Skeletal muscle satellite cell (primary cell): Measurements from ENCODE around the gene ADRA2C.

Source experiments
- H3K27me3 ChIP-seq: 2 replicates; pipeline ENCODE4 v1.7.0; 2013; ENCODE audit warnings: low read length; ENCODE audit not compliant: control insufficient read depth, insufficient read depth
- H3K36me3 ChIP-seq: 2 replicates; pipeline ENCODE4 v1.7.0; 2013; ENCODE audit warnings: mild to moderate bottlenecking, control low read depth, low read length; ENCODE audit not compliant: insufficient read depth
- H3K4me1 ChIP-seq: 2 replicates; pipeline ENCODE4 v1.7.0; 2013; ENCODE audit warnings: low read length; ENCODE audit not compliant: control insufficient read depth, insufficient read depth
- H3K4me2 ChIP-seq: 2 replicates; pipeline ENCODE4 v1.7.0; 2013; ENCODE audit warnings: mild to moderate bottlenecking, low read length
- H3K4me3 ChIP-seq: 2 replicates; pipeline ENCODE4 v1.7.0; 2013; ENCODE audit warnings: low read length
- H3K9ac ChIP-seq: 2 replicates; pipeline ENCODE4 v1.7.0; 2013; ENCODE audit warnings: mild to moderate bottlenecking, low read depth, low read length, moderate library complexity
- H3K9me3 ChIP-seq: replicated peaks from 2 replicates; pipeline ENCODE4 v1.7.0; 2013; ENCODE audit warnings: mild to moderate bottlenecking, control low read depth, low read length

The ADRA2C gene

DNA sequence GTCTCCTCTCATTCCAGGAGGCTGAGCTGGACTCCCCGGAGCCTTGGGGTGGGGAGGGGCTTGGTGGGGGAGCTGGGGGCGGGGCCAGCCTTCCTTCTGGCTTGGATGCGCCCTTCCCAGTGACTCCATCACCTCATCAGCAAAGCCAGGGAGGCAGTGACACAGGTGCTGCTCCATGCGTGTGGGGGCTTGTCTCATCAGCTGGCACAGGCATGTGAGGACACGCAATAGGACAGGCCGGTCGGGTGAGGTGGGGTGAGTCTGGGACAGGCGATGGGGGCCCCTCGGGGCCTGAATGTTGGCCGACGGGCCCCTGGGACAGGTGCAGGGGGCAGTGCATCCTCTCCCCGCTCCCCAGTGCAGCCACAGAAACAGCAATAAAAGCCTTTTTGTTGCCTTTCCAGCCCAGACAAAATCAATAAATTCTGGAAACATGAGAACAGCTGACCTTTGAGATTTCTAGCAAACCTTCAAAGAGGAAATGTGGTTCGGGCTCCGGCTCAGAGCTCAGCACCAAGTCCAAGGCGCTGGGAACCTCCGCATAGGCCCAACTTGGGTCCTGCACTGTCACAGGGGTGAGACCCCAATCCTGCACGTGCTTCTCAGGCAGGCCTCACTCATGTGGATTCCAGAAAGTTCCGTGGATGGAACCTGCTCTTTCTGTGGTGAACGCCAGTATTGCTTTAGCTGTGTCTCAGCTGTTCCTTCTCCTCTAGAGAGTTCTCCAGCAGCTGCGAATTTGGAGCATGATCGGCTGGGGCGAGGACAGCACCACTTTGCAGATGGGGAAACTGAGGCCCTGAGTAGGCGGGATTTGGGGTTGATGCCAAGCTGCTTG is 18.5 kb downstream of the ADRA2C start:
- Histone ChIP-seq H3K4me2 (no peak overlapping the region), H3K9me3 (no peaks in the 10 kb centered on the region), H3K27me3 (peaks cover 33% of the 10 kb centered on the region), H3K36me3 (no peaks in the 10 kb centered on the region), H3K9ac (no peak overlapping the region), H3K4me1 (no peaks in the 10 kb centered on the region), H3K4me3 (no peak overlapping the region)

DNA sequence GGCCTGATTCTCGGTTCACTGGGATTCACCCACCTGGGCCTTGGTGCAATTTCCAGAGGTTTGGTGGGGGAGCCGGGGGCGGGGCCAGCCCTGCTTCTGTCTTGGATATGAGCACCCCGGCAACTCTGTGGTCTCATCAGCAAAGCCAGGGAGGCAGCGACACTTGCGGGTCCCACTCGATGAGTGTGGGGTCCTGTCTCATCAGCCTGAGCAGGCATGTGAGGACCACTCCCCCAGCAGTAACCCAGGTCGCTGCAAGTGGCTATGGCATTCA is 19.0 kb downstream of the ADRA2C start:
- no peak overlapping the region for H3K4me3 ChIP-seq
- no peaks in the 10 kb centered on the region for H3K36me3 ChIP-seq

DNA sequence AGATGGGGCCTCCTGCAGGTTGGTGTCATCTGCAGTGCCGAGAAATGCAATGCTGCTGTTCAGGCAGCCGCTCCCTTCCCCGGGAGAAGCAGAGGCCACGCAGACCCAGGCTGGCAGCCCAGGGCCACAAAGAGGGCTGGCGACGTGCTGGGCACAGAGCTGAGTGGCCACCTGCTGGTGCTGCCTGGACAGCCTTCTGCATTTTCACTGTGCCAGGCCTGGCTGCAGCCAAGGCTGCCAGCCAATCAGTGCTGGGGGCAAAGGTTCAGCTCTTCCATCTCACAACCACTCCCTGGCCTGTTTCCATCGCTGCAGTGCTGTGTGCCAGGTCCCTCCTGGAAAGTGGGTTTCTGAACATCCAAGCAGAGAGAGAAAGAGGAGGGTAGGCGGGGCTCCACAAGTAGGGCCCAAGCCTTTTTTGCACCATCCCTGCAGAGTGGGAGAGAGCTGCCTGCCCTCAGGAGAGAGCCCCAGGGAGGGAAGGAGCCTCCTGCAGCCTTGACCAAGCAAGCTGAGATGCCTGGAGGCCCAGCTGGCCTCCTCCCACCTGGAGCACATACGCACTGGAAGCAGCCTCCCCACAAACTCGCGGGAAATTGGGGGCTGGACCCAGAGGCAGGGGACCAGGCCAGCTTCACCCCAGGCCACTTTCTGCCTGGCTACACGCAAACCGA is 20.1 kb downstream of the ADRA2C start:
- no peak overlapping the region for H3K4me2 ChIP-seq
- no peak overlapping the region for H3K9ac ChIP-seq
- H3K36me3 ChIP-seq, result no peaks in the 10 kb centered on the region
- no peak overlapping the region for H3K4me3 ChIP-seq
- peaks cover 33% of the 10 kb centered on the region for H3K27me3 ChIP-seq
- H3K9me3 ChIP-seq, result no peaks in the 10 kb centered on the region
- no peaks in the 10 kb centered on the region for H3K4me1 ChIP-seq

More for the DNA sequence above, 19.0 kb downstream of the ADRA2C start:
- Histone ChIP-seq H3K27me3 (peaks cover 33% of the 10 kb centered on the region), H3K9ac (no peak overlapping the region), H3K4me2 (no peak overlapping the region), H3K4me1 (no peaks in the 10 kb centered on the region), H3K9me3 (no peaks in the 10 kb centered on the region)

DNA sequence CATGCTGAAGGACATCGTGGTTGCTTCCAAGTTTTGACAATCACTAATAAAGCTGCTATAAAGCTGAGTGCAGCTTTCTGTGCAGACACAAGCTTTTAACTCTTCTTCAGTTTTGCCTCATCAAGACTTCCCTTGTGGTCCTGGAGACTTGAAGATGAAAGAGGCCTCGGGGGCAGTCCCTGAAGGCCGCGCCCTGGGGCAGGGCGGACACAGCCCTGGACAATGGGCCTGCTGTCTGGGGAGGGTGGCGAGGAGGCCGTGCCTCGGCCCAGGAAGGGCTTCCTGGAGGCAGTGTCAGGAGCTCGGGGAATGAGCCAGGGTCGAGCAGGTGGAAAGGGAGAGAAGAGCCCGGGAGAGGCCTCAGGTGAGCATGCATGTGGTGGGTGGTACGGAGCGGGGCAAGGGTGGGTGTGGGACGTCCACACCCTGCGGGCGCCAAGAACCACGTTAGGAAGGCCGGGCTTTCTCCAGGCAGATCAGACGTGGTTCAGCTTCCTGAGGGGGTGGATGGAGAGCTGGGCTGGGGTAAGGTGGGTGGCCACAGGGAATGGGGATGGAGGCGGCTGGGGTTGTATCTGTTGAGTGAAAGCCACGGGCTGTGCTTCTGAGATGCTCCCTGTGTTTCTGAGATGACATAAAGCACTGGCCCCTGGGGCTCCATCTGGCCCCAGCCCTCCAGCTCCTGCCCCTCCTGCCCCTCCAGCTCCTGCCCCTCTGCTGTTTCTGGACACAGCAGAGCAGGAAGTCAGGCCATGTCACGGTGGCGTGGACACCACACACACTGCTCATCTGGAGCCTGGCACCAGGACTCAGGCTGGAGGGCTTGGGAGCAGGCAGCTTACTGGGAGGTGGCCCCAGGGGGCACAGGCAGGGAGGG is 21.5 kb downstream of the ADRA2C start:
- H3K9me3 ChIP-seq, result no peaks in the 10 kb centered on the region
- no peaks in the 10 kb centered on the region for H3K4me1 ChIP-seq
- no peaks in the 10 kb centered on the region for H3K36me3 ChIP-seq
- H3K4me3 ChIP-seq, result no peak overlapping the region
- H3K27me3 ChIP-seq, result peaks cover 29% of the 10 kb centered on the region
- no peak overlapping the region for H3K9ac ChIP-seq
- no peak overlapping the region for H3K4me2 ChIP-seq

DNA sequence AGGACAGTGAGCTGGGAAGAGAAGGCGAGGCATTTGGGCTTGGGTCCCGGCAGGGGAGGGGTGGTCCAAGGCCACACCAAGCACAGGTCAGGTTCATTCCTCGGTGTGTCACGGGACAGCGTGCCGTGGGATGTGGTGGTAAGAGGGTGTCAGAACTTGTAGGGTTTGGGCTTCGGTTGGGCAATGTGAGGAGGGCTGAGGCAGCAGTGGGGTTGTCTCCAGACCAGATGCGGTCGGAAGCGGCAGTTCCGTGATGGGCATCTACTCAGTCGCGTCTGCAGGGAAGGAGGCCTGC is 22.1 kb downstream of the ADRA2C start:
- H3K9ac ChIP-seq, result no peak overlapping the region
- no peaks in the 10 kb centered on the region for H3K36me3 ChIP-seq
- no peaks in the 10 kb centered on the region for H3K9me3 ChIP-seq
- no peaks in the 10 kb centered on the region for H3K4me1 ChIP-seq
- H3K4me2 ChIP-seq, result no peak overlapping the region
- H3K4me3 ChIP-seq, result no peak overlapping the region
- peaks cover 24% of the 10 kb centered on the region for H3K27me3 ChIP-seq

DNA sequence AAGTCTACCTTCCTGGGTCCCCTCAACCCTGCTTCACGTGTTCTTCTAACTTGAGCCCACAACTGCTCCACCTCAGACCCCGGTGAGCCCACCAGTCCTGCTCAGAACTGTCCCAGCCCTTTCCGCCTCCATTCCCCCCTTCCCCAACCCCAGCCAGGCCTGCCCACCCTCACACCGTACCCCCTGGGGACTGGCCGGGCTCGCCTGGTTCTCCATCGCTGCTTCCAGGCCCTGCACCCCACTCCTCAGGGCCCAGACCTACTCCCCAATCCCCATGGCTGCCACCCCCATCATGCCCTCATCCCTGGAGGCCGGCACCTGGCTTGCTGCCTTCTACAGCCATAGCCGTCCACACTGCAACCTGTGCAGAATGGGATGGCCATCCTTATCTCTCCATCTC is 23.4 kb downstream of the ADRA2C start:
- H3K36me3 ChIP-seq, result no peaks in the 10 kb centered on the region
- peaks cover 12% of the 10 kb centered on the region for H3K27me3 ChIP-seq
- H3K9ac ChIP-seq, result no peak overlapping the region

DNA sequence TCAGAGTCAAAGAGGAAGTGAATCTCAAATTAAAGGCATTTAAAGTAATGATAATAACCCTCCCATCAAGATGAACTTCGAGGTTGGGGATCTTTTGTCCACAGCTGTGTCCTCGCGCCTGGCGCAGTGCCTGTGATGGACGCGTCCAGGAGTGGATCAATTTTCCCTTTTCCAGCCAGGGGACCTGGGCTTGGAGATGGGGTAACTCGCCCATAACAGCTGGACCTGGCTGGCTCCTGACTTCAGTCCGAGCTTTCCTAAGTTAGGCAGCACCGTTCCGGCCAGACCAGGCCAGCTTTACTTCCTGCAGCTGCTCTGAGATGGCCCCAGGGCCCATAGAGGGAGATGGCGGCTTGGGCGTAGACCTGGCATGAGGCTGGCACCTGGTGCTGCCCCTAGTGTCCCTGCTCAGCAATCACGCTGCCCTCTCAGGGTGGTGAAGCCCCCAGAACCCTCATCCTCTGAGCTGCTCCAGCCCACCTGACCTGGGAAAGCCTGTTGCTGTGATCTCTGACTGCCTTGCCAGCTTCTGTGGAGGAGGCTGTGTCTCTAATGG is 23.9 kb downstream of the ADRA2C start:
- H3K27me3 ChIP-seq, result peaks cover 8% of the 10 kb centered on the region
- H3K9me3 ChIP-seq, result no peaks in the 10 kb centered on the region
- no peak overlapping the region for H3K4me2 ChIP-seq
- no peaks in the 10 kb centered on the region for H3K36me3 ChIP-seq
- H3K4me3 ChIP-seq, result no peak overlapping the region
- H3K9ac ChIP-seq, result no peak overlapping the region
- H3K4me1 ChIP-seq, result no peaks in the 10 kb centered on the region

More for the DNA sequence above, 23.4 kb downstream of the ADRA2C start:
- H3K9me3 ChIP-seq, result no peaks in the 10 kb centered on the region
- H3K4me2 ChIP-seq, result no peak overlapping the region
- H3K4me3 ChIP-seq, result no peak overlapping the region
- no peaks in the 10 kb centered on the region for H3K4me1 ChIP-seq

DNA sequence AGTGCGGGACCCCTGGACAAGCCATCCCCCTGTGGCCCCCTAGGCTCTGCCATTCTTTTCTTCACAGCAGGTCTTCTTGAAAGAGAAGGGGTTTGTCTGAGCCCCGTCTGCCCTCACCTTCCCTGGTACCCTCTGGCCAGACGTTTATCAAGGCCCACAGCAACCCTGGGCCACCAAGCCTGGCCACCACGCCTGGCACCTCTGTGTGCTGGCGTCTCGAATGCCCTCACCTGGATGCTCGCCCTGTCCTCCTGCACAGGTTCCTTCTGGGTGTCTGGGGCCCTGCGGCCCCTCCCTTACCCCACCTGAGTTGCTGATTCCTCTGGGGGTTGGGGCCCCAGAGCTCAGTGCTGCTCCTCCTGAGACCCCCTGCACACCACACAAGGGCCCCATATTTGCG is 25.1 kb downstream of the ADRA2C start:
- Histone ChIP-seq H3K36me3 (no peaks in the 10 kb centered on the region), H3K9me3 (peaks cover 6% of the 10 kb centered on the region), H3K27me3 (peaks cover 2% of the 10 kb centered on the region), H3K4me3 (no peak overlapping the region), H3K4me2 (no peak overlapping the region), H3K9ac (no peak overlapping the region), H3K4me1 (no peaks in the 10 kb centered on the region)

DNA sequence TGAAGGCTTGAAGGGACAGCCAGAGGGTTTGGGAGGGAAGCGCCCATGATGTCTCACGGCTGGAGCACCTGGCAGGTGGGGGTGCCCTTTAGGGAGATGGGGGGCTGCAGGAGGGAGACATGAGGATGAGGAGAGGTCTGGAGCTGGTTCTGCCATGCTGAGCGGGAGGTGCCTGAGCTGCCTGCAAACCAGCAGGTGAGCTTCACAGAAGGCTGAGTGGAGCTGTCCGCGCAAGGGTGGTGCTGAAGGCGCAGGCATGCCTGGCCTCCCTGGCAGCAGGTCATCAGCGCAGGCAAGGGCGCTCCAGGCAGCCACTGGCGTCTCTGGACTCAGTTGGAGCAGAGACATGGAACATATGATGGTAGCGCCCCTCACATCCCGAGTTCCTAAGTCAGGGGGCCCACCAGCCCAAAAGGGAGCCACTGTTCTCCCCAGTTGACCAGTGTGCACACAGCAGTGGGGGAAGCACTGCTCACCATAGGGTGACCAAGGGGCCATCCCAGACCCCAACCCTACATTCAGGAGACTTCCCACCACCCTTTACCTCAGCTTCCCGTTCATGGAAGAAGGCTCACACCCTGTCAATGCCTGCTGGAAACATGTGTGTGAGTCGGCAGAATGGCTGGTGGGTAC is 25.8 kb downstream of the ADRA2C start:
- Histone ChIP-seq H3K4me1 (no peaks in the 10 kb centered on the region), H3K9ac (no peak overlapping the region), H3K36me3 (no peaks in the 10 kb centered on the region), H3K9me3 (peaks cover 6% of the 10 kb centered on the region), H3K27me3 (peaks cover 5% of the 10 kb centered on the region), H3K4me3 (no peak overlapping the region), H3K4me2 (no peak overlapping the region)

DNA sequence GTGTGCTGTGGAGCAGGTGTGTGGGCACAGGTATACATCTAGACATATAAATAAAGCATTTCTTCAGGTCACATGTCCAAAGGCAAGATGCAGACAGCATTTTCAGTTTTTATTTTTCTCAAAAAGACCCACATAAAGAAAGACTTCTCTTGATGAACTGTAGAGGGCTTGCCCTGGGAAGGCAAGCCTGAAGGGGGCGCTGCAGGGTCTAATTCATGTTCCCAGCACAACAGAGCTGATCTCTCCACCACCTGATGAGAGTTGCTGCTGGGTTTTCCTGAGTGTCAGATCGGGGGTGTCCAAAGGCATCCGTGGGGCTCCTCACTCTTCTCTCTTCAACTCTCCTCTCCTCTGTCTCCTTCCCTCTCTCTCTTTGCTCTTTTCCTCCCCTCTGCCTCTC is 26.6 kb downstream of the ADRA2C start:
- Histone ChIP-seq H3K36me3 (no peaks in the 10 kb centered on the region), H3K4me3 (no peak overlapping the region), H3K4me2 (no peak overlapping the region), H3K4me1 (no peaks in the 10 kb centered on the region), H3K27me3 (peaks cover 13% of the 10 kb centered on the region), H3K9me3 (peaks cover 6% of the 10 kb centered on the region), H3K9ac (no peak overlapping the region)

DNA sequence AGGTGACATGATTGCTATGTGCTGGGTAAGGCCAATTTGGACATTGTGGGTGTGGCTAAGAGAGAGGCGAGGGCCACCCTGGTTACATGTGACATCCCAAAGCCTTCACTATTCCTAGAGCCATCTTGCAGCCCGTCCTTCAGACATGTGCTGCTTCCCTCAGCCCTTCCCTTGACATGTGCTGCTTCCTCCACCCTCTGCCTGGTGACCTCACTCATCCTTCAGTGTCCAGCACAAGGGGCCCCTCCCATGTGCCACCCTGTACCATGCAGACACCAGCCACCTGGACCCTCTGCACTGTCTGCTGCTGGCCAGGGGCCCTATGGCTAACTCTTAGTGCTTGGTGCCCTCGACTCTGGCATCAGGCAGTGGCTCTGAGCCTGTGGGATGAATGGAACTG is 27.4 kb downstream of the ADRA2C start:
- Histone ChIP-seq H3K4me3 (no peak overlapping the region), H3K9ac (no peak overlapping the region), H3K4me2 (no peak overlapping the region), H3K36me3 (no peaks in the 10 kb centered on the region), H3K27me3 (peaks cover 20% of the 10 kb centered on the region), H3K9me3 (peaks cover 6% of the 10 kb centered on the region), H3K4me1 (no peaks in the 10 kb centered on the region)
